NT2/D1 (cell line): Measurements from ENCODE around the gene TRIM34.

Experiments used
- SUZ12 ChIP-seq: IDR thresholded peaks from 2 replicates; pipeline ENCODE4 v1.6.1; 2011; ENCODE audit not compliant: insufficient read length, insufficient read depth; ENCODE audit errors: extremely low read depth
- YY1 ChIP-seq: IDR thresholded peaks from 2 replicates; pipeline ENCODE4 v1.6.1; 2011; ENCODE audit not compliant: insufficient read length, insufficient read depth
- ZNF274 ChIP-seq: IDR thresholded peaks from 2 replicates; pipeline ENCODE4 v1.6.1; 2011; ENCODE audit warnings: mild to moderate bottlenecking, low read depth, low read length

DNA sequence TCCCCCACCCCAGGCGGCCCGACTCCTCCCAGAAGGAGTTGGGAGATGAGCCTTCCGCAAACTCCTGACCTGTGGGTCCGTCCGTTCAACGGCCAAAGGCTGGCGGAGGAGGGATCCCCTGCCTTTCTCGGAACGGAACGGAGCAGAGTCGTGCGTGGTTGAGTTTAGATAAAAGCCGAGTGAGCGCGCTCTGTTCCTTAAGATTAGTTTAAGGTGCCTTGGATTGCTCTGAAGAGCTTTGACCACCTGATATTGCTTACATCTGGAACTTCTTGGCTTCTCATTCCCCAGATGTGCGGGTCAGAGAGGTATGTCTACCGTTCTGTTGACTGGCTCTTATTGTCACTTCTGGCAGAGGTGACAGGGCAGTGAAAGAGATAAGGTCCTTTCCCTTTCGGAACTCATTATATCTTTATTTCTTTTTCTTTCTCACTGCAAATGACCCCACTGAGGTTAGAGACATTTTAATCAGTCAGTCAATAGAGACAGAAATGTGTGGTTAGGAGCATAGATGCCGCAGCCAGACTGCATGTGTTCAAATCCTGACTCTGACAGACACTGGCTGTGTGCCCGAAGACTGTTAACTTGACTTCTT lies 28.1 kb upstream of the TRIM34 start, which contains the start of gene TRIM6:
- TF ChIP-seq ZNF274 (no peak), YY1 (no peak), SUZ12 (no peak)
